H54 (cell line): ENCODE data around the gene COL23A1.

Source experiments
- DNase-seq: peaks from one replicate; pipeline ENCODE4 v3.0.0; 2011; ENCODE audit warnings: low spot score, mixed read lengths; ENCODE audit not compliant: insufficient read length
- FAIRE-seq: peaks from 3 replicates; lab custom pipeline; 2011; peaks lifted over from hg19 to GRCh38; lab: Jason Lieb, UNC
- POLR2A ChIP-seq: IDR thresholded peaks from 2 replicates; pipeline ENCODE4 v1.6.1; 2011; ENCODE audit warnings: low read depth, mild to moderate bottlenecking, low read length

The COL23A1 gene

GRCh38 chr5:178411083-178411482 is 179.1 kb downstream of the COL23A1 start:
- no peak for TF ChIP-seq POLR2A
- FAIRE-seq (no peak), DNase-seq (no peak)

GRCh38 chr5:178407646-178408045 is 182.5 kb downstream of the COL23A1 start:
- FAIRE-seq (no peak), DNase-seq (no peak)
- TF ChIP-seq POLR2A, result no peak

- no peak for TF ChIP-seq POLR2A
- no peak for DNase-seq
- FAIRE-seq, result no peak
Observed at GRCh38 chr5:178404987-178405386, 185.2 kb downstream of the COL23A1 start.

GRCh38 chr5:178403956-178404600 is 186.1 kb downstream of the COL23A1 start:
- TF ChIP-seq POLR2A, result no peak
- no peak for DNase-seq
- FAIRE-seq, result no peak

GRCh38 chr5:178403351-178403750 is 186.8 kb downstream of the COL23A1 start:
- no peak for FAIRE-seq
- DNase-seq, result no peak
- TF ChIP-seq POLR2A, result no peak

GRCh38 chr5:178399701-178400095 is 190.5 kb downstream of the COL23A1 start:
- DNase-seq (no peak), FAIRE-seq (no peak)
- no peak for TF ChIP-seq POLR2A

GRCh38 chr5:178398901-178399700 is 191.1 kb downstream of the COL23A1 start:
- no peak for TF ChIP-seq POLR2A
- FAIRE-seq, result no peak
- no peak for DNase-seq

GRCh38 chr5:178396796-178397720 is 193.1 kb downstream of the COL23A1 start:
- TF ChIP-seq POLR2A, result no peak
- FAIRE-seq (no peak), DNase-seq (no peak)

- FAIRE-seq, result no peak
- TF ChIP-seq POLR2A, result no peak
- no peak for DNase-seq
Observed at GRCh38 chr5:178394074-178394473, 196.1 kb downstream of the COL23A1 start.

GRCh38 chr5:178392931-178393394 is 197.2 kb downstream of the COL23A1 start:
- DNase-seq, result no peak
- FAIRE-seq, result no peak
- TF ChIP-seq POLR2A, result no peak

- no peak for TF ChIP-seq POLR2A
- DNase-seq (no peak), FAIRE-seq (no peak)
Observed at GRCh38 chr5:178392386-178392785, 197.8 kb downstream of the COL23A1 start.

- no peak for DNase-seq
- no peak for TF ChIP-seq POLR2A
- no peak for FAIRE-seq
Observed at GRCh38 chr5:178391480-178391879, 198.7 kb downstream of the COL23A1 start.

- FAIRE-seq (no peak), DNase-seq (no peak)
- TF ChIP-seq POLR2A, result no peak
Observed at GRCh38 chr5:178389796-178390195, 200.4 kb downstream of the COL23A1 start.

- FAIRE-seq (no peak), DNase-seq (no peak)
- no peak for TF ChIP-seq POLR2A
Observed at GRCh38 chr5:178389026-178389729, 201.0 kb downstream of the COL23A1 start.
